Suppressor macrophage (primary cell): Measurements from ENCODE around the gene MNX1.

Experiments used
- DNase-seq, 4 experiments: peaks; one replicate each; pipeline ENCODE4 v3.0.0-alpha.2; 2020 to 2022

The MNX1 gene

DNA sequence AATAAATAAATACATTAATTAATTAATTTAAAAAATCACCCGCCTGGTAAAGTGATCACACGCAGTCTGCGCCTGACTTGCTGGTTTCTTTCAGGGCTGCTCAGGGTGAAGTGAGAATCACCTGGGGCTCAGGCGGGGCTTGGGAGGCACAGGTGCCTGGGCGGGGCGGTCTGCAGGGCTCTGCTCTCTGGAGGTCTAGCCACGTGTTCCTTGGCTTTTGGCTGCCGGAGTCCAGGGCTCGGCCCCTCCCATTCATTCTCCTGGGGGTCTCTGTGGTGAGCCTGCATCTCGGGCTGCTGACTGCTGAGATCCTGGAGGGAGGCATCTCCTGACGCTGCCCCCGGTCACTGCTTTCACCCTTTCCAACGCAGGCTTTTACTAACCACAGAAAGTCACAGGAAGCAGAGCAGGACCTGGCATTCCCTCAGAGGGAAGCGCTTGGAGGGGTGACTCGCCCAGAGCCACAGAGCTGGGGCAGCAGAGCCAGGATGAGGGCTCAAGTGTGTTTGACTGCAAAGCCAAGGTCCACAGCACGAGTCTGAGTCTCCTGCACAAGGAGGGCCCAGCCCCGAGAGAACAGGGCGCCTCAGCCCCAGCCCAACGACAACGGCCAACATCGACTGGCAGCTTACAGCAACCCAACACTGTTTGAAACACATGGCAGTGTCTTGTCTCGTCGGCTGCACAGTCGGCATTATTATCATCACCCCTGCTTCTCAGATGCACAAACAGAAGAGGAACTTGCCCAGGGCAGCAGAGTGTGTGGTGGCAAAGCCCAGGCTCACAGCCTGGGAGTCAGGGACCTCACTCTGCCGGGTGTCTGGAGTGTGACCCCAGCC, 22.4 kb upstream of the MNX1 start:
- DNase-seq, result no peak

DNA sequence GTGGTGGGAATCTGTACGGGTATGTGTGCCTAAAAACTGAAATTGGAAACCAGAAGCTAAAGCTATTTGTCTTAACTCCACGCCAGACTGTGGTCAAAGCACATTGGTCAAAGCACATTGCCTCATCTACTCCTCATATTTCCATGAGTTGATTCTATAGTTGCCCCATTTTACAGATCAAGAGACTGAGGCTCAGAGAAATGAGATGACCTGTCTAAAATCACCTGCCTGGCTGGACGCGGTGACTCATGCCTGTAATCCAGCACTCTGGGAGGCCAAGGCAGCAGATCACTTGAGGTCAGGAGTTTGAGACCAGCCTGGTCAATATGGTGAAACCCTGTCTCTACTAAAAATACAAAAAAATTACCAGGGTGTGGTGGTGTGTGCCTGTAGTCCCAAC, 21.7 kb upstream of the MNX1 start:
- DNase-seq, result no peak

DNA sequence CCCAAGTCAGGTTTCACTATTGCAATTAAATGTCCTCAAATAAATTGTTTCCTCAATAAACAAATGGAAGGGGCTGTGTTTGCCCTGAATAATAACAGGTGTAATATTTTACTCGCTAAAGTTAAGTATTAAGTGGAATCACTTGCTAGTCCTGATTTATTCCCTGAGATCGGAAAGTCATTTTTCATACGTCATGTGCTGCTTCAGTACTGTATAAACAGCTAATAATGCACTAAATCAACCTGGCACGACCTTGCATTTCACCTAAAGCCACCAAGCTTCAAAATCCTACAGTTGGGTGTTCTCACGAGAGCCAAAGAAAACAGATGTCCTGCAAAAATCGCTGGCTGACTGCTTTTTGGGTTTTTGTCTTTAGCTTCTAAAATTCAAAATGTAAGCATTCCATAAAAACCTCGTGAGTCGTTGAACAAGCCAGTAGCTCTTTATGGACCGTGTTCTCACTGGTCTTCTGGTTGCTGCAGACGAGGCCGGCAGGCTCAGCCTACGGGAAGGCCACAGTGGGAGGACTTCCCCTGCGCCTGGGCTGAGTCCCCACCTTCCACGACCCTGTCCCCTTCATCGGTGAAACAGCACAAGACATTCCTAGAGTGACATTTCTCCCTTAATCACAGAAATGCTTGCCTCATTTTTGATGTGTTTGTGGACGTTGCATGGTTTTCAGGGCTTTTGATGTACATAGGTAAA, 17.9 kb upstream of the MNX1 start:
- no peak for DNase-seq

DNA sequence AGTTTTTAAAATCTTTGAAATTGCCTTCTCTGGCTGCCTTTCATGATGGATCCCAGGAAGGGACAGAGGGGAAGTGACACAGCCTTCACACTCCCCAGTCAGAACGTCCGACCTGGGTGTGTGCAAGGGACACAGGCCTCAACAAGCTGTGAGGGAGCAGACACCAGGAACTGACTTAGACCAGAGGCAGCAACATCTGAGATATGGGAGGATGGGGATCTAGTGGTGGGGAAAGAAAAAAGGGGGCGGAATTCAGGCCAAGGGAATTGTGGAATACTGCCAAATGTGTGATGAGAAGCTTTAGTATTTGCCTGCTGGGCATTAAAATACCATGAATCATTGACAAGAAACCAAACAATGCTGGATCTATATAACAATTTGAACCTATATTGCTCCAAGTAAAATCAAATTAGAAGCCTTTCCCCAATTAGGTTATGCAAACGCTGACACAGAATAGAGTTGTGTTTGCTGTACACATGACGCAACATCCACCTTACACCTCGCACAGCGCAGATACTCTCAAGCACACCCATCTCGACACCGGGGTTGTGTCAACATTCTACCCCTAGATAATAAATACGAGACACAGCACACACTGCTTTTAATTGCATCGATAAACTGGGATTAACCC, 17.2 kb upstream of the MNX1 start:
- DNase-seq, result no peak

DNA sequence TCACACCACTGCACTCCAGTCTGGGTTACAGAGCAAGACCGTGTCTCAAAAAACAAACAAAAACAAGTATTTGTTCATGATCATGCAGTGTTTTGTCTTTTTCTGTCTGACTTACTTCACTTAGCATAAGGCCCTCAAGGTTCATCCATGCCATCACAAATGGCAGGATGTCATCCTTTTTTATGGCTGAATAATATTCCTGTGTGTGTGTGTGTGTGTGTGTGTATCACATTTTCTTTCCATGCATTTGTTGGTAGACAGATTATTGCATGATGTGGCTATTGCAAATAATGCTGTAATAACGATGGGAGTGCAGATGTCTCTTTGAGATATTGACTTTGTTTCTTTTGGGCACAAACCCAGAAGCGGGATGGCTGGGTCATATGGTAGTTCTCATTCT, 14.3 kb upstream of the MNX1 start:
- DNase-seq, result no peak

DNA sequence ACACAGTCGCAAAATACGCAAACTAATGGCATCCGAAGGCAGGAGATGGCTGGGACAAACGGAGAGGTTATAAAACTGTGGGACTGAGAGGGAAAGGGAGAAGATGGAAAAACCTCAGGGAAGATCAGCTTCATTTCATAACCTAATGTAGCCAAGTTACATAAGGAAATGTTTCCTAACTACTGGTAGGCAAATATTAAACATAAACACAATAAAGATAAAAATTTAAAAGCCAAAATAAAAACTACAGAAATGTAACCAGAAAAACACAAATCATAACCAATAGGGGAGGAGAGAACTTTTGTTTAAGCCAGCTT, 13.1 kb upstream of the MNX1 start:
- DNase-seq, result no peak

DNA sequence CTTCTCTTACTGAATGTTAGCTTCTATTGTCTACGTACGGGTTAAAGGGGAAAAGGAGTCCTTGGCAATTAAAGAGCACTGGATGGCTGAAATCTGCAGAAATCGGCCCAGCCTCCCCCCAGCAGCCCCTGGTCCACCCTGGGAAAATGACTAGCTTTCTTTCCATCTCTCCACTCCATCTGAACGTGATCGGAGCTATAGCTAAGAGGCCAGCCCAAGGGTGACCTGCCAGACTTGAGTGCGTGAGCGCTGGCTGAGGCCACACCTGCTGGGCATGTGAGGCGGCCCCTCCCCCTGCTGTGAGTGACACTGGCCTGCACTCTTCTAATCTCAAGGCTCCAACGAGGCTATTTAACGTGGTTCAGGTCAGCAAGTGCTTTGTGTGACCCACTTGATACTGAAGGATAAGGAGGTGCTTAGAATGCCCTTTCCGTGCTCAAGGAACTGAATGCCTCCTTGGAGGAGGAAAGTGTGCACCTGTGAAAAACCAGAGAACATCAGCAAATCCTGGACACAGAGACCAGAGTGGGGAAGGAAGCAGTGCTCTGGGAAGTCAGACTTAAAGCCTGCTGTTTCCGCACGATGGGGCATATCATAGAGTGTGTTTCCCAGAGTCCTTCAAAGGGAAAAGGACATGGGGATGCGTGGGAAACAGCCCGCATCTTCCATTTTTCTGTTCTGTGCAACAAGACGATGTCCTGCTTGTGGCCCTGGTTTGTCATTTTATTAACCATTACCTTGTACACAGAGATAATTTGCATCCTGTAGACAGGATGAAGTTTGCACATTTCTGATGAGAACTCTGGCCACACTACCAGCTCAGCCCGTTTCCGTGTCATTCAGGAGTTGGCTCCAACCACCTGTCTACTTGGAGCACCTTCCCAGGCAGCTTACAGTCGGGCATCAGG, 12.5 kb upstream of the MNX1 start:
- DNase-seq, result no peak

DNA sequence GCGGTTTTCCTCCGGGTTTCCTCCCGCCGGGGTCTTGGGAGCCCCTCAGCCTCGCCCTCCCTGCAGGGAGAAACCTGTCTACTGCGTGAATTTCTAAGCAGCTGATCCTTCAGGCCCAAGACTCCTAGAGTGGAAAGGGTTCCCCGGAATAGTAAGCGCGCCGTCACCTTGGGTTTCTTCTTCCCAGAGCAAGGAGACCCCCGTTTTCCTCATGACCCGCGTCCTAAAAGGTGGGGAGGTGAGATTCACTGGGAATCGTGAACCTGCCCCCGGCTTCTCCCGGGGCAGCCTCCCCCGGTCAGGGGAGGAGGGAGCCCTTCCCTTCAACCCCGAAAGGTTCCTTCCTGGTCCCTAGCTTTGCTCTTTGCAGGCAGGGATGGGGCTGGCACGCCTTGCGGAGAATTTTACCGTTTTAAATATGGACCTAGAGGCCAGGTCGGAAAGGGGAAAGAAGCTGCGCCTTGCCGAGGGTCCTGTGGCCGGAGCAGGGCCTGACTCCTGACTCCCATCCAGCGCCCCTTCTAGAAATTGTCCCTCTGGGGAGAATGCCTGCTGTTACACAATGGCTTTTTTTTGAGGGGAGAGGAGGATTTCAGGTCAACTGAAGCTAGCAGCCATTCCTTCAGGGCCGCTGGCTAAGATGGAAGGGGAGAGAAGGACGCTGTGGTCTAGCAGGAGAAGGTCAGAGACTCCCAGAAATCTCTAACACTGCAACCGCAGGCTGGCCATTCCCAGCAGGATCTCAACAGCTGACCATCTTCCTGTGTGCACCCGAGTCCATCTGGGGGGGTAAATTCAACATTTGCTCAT, 11.6 kb upstream of the MNX1 start:
- no peak for DNase-seq

DNA sequence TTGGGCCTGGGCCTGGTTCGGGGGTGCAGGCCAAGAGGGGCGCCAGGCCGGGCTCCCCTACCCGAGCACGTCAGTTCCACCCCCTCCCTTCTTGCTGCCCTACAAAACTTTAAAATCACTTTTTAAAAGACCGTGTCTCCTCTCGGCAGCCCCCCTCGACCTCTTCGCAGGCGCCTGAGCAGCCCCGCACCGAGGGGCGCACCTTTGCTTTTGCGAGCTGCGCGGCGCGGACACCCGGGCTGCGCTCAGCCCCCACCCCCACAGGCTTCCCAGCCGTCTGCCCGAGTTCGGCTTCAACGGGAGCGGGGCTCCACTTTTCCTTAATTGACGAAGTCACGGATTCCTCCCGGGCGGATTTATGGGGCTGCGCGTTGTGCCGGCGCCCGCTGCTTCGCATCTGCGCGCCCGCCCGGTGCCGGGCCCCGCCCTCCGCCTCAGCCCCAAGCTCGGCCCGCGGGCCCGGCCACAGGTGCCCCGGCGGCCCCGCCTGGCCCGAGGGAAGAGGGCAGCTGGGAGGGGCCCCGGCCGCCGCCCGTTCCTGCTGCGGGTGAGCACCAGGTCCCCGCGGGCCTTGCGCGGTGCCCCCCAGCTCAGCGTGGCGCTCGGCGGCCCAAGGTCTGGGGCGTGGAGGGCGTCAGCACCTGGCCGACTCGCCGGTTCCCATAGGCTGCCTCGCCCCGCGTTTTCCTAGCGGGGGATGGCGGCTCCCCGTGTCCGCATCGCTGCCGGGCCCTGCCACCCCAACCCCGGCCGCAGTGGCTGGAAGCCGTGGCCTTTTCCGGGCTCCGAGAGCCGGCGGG, 10.8 kb upstream of the MNX1 start:
- DNase-seq, result no peak

DNA sequence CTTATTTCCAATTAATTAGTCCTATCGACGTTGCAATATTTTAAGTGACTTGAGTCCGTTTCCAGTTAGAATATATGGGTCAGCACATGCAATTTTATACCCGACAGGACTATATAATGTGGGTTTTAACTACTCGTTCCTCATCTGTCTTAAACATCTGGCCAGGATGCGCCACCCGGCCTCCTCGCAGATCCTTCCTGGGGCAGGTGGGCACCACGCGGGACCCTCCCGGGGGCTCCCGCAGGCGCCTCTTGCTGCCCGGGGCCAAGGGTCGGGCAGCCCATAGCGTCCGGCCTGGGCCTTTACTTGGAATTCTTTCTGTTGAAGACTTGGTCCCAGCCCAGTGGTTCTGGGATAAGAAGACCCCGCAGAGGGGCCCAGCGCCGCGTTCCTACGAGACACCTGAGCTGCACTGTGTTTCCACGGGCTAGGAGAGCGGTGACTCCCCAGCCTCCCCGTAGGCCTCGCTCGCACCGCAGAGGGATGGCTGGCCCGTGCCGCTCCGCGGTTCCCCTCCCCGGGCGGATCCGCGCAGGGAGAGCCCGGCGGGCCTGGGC, 10.1 kb upstream of the MNX1 start:
- DNase-seq, result no peak

DNA sequence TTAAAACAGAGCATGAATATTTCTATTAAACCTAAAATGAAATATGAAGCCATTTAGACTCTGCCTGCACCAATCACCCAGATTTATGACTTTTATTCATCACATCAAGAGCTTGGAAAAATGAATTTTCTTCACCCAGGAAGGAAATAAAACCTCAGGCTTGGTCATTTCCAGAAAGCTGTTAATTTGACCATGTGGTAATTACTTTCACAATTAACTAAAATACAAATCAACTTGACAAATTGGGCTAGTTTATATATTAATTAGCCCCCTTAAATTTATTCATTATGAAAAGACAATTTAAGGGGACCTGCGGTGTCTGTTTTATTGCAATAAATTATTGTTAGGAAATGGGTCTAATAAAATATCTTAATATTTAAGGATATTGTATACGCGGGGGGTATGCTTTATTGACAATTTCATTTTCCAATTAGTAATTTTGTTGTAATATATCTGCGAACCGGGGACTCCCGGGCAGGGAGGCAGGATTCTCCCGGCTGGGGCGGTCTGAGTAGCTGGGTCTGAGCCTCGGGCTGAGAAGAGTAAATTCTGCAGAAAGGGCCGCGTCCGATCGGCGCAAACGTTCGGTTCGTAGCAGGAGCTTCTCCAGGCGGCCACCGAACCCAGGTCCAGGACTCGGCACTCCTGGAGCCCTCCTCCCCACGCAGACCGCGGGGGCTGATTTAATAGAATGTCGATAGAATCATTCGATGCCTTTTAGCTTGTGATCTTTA, 9.4 kb upstream of the MNX1 start:
- DNase-seq, result no peak

DNA sequence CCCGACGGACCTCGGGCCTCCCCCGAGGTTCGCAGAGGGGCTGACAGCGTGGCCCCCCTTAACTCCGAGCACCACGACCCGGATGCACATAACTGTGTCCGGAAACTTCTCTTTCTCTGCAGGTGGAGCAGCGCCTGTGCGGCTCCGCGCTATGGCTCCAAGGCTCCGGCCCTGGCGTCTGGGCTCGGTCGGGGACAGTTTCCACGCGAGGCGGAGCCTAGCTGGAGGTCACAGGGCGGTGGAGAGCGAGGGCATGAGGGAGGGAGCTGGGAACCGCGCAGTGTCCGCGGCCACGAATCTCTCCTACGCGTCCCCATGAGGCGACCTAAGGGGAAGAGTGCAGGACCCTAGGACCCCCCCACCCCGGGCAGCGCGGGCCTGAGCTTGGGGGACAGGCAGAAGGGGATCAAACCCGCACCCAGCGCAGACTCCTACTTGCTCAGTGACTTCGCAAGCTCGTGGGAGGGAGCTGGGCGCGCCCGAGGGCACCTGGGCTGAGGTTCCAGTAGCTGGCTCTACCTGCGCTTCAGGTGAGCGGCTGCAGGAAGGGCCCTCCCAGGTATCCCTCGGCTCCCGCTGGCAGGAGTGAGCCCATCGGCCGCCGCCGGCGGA, 8.6 kb upstream of the MNX1 start:
- no peak for DNase-seq

DNA sequence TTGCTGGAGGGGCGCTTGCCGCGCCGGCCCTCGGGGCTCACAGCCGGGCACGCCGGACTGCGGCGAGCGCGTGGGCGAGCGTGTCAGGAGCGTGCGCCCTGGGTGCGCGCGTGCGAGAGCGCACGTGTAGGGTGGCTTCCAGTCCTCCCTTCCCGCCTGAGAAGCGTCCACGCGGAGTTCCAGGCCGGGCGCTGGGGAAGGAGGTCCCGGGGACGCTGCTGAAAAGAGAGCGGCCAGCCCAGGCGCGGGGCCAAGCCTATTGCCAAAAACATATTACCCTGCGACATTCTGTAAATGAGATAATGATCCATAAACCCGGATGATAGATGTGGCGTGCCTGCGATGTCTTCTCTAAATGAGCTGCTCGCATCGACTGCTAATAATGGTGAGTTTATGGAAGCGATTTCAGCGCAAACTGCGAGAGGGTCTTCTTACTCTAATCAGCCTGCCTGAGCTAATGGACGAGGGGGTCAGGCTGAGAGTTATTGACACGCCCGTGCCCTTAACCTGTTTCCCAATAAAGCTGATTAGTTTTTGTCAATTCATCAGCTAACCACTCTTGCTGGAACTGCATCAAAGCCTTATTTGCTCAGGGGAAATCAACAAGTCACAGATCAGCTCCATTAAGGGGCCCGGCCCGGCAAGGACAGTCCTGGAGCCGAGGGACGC, 8.0 kb upstream of the MNX1 start:
- no peak for DNase-seq

DNA sequence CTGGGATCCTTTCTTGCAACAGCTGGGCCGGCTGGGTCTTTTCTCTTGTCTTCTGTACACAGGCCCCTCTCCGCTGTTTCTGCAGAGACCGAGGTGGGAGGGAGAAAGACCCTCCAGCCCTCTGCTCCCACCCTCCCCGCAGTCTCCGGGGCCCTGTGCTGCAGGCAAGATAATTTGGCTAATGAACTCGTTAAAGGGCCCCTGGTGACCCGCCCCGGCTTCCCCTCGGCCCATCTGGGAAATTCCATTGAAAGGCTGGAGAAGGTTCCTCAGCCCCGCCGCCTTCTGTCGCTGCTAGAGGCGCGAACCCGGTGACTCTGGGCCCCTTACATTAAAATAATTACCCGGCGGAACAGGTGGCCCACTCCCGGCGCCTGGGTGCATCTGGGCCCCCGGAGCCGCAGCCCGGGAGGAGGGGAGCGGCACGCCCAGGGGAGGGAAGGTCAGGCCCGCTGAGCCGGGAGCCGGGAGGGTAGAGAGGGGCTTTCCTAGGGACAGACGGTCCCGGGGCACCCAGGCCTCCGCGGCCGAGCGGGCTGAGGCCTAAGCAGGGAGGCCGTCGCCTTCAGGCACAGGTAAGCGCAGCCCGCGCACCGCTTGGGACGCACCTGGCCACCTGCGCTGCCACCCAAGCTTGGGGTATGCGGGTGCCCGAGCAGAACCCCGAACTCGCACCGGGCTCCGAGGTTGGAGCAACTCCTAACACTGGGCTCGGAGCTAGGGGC, 7.3 kb upstream of the MNX1 start:
- DNase-seq, result no peak

DNA sequence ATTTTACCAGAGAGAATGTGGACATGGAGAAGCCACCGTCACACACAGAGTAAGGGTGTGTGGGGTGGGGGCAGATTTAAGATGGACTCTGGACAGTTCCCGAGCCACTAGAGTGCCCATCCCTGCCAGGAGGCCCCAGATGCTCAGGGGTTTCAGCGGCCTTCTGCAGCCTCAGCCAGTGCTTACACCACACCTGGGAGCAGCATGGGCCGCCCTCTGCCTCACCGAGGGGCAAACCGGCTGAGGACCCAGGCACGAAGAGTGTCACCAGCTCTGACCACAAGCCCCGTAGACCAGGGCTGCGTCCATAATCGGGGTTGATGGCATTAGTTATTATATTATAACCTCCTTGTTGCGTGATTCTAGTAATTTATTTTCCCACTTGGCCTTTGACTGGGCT, 6.7 kb upstream of the MNX1 start:
- no peak for DNase-seq

DNA sequence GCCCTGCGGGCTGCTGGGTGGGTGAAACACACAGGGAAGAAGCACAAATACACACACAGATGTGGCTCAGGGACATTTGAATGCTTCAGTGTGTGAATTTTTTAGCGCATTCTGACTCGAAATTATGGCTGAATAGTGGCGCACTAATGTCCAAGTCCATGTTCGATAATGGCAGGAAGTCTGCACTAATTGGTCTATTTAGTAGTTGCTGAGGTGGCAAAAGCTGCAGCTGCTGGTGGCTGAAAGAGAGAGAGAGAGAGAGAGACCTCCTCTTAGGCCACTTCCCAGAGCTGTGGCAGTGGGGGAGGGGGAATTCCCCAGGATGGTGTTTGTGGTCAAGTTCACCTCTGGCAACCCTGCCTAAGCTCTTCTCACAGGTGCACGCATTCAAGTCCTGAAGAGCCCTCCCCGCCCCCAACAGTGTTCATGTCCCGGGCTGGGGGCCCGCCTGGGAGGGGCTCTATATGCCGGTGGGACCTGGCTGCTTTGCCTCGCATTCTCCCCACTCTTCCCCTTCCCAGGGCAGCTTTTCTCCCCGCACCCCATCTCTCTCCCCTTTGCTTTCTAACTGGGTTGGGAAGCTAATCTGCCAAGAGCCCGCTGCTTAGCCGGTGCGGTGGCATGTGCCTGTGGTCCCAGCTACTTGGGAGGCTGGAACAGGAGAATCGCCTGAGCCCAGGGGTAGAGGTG, 6.0 kb upstream of the MNX1 start:
- DNase-seq, result no peak

DNA sequence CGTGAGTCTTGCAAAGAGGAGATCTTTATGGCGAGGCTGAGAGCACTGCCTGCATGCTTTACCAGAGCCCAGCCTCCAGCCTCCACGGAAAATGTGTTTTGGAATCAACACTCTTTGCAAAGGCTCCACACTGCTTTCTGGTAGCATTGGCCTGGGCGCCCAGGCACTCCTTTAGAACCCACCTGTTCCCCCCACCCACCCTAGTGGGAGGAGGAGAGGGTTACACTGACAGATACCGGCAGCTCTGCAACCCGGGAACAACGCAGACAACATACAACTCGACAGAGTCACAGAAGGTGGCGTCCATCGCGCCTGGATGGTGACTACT, 5.5 kb upstream of the MNX1 start:
- DNase-seq, result no peak
